GM23338 (cell line): ENCODE data around the gene CYTL1. TPM values are rescaled to one million over a fixed set of nuclear protein-coding genes. Genes with fewer than 3 reads are reported as not detected.
"Not testable (repeated sequence)": the region's sequence is repeated elsewhere in the genome, so short reads cannot be mapped to it uniquely, and the experiment has no call there.

ENCODE experiments used
- ATAC-seq: fragments of 200-7000 bp; cut with Tn5 transposase; 3 replicates; pipeline ENCODE4 v1.9.1; 2020
- DNase-seq: peaks from one replicate; pipeline ENCODE4 v3.0.0-alpha.2; 2015; ENCODE audit warnings: low spot score
- H2AFZ ChIP-seq: fragments of 200-600 bp; sonication (generic); 2 replicates; pipeline ENCODE4 v1.8.0; 2016; ENCODE audit warnings: antibody characterized with exemption, mild to moderate bottlenecking, moderate library complexity
- H3F3A ChIP-seq: fragments of 200-600 bp; sonication (generic); replicated peaks from 2 replicates; pipeline ENCODE4 v1.8.0; 2017; ENCODE audit warnings: antibody characterized with exemption, mixed run types, low read depth
- H3K27ac ChIP-seq: fragments of 200-600 bp; sonication (generic); 2 replicates; pipeline ENCODE4 v1.6.1; 2016; ENCODE audit warnings: low read depth
- H3K27me3 ChIP-seq: fragments of 200-600 bp; sonication (generic); 2 replicates; pipeline ENCODE4 v1.8.0; 2016; ENCODE audit warnings: mild to moderate bottlenecking, mixed run types, moderate library complexity; ENCODE audit not compliant: insufficient read depth
- H3K36me3 ChIP-seq: fragments of 200-600 bp; sonication (generic); 2 replicates; pipeline ENCODE4 v1.8.0; 2016; ENCODE audit warnings: mild to moderate bottlenecking; ENCODE audit not compliant: insufficient read depth
- H3K4me1 ChIP-seq: fragments of 200-600 bp; sonication (generic); 2 replicates; pipeline ENCODE4 v1.8.0; 2016; ENCODE audit warnings: mild to moderate bottlenecking, moderate library complexity; ENCODE audit not compliant: insufficient read depth
- H3K4me2 ChIP-seq: fragments of 200-600 bp; sonication (generic); 2 replicates; pipeline ENCODE4 v1.7.1; 2017; ENCODE audit warnings: mixed run types
- H3K4me3 ChIP-seq: fragments of 200-600 bp; sonication (generic); 2 replicates; pipeline ENCODE4 v1.6.1; 2016; ENCODE audit warnings: mixed run types
- H3K79me2 ChIP-seq: fragments of 200-600 bp; sonication (generic); replicated peaks from 2 replicates; pipeline ENCODE4 v1.8.0; 2017; ENCODE audit warnings: mild to moderate bottlenecking; ENCODE audit not compliant: insufficient read depth
- H3K9me2 ChIP-seq: fragments of 200-600 bp; sonication (generic); 2 replicates; pipeline ENCODE4 v1.8.0; 2017; ENCODE audit not compliant: insufficient read depth
- H4K20me1 ChIP-seq: fragments of 200-600 bp; sonication (generic); replicated peaks from 2 replicates; pipeline ENCODE4 v1.8.0; 2017; ENCODE audit warnings: mild to moderate bottlenecking; ENCODE audit not compliant: insufficient read depth
- H3K27ac Mint-ChIP-seq: 2 replicates; pipeline ENCODE4 v1.8.0; 2020; ENCODE audit warnings: inconsistent platforms, mild to moderate bottlenecking, moderate library complexity, mixed read lengths
- H3K27me3 Mint-ChIP-seq: 3 replicates; pipeline ENCODE4 v1.8.0; 2022; ENCODE audit warnings: low read depth, mild to moderate bottlenecking, moderate library complexity, mixed read lengths, inconsistent platforms; ENCODE audit not compliant: insufficient read depth, poor library complexity
- H3K36me3 Mint-ChIP-seq: 3 replicates; pipeline ENCODE4 v1.8.0; 2021; ENCODE audit warnings: low read depth, mild to moderate bottlenecking, inconsistent platforms, moderate library complexity, mixed read lengths
- H3K4me1 Mint-ChIP-seq: 3 replicates; pipeline ENCODE4 v1.8.0; 2020; ENCODE audit warnings: mild to moderate bottlenecking, inconsistent platforms, mixed read lengths
- H3K4me3 Mint-ChIP-seq: 3 replicates; pipeline ENCODE4 v1.8.0; 2021; ENCODE audit warnings: moderate library complexity, mild to moderate bottlenecking, inconsistent platforms, mixed read lengths
- H3K9me3 Mint-ChIP-seq: 3 replicates; pipeline ENCODE4 v1.8.0; 2020; ENCODE audit warnings: moderate library complexity, mild to moderate bottlenecking, inconsistent platforms, mixed read lengths
- EZH2phosphoT487 ChIP-seq: fragments of 200-600 bp; sonication (generic); IDR thresholded peaks from one replicate; pipeline ENCODE4 v1.8.1; 2018; ENCODE audit warnings: antibody characterized with exemption; ENCODE audit not compliant: unreplicated experiment
- NANOG ChIP-seq: IDR thresholded peaks from 2 replicates; pipeline ENCODE4 v1.6.1; 2016; ENCODE audit warnings: antibody characterized with exemption, borderline replicate concordance
- POLR2AphosphoS5 ChIP-seq: IDR thresholded peaks from 2 replicates; pipeline ENCODE4 v1.6.1; 2016; ENCODE audit warnings: antibody characterized with exemption, low read depth
- STAT1 ChIP-seq: IDR thresholded peaks from one replicate; pipeline ENCODE4 v1.6.1; 2016; ENCODE audit warnings: antibody characterized with exemption; ENCODE audit not compliant: unreplicated experiment
- ZNF331 ChIP-seq: fragments of 250-450 bp; sonication (Bioruptor Pico); IDR thresholded peaks from 2 replicates; pipeline ENCODE4 v1.5.0; 2020; ENCODE audit warnings: low read depth, mild to moderate bottlenecking, moderate library complexity
- polyA plus RNA-seq: library from polyadenylated mRNA; unstranded; fragments of >200 nt; fragmentation: Nextera tagmentation; extraction: Ambion mirVana; gene quantifications from 2 replicates; pipeline ENCODE4 v1.2.1, GENCODE V29; 2016
- total RNA-seq: library from RNA; depleted of rRNA; stranded (reverse); fragments of >200 nt; shearing (Covaris generic); gene quantifications from 2 replicates; pipeline ENCODE4 v1.2.3, GENCODE V29; 2014
- TF ChIP-seq, protein P1 (sequence below): fragments of 250-450 bp; sonication (Bioruptor Pico); IDR thresholded peaks from 2 replicates; pipeline ENCODE4 v1.5.0; 2020; ENCODE audit warnings: mild to moderate bottlenecking, moderate library complexity
- TF ChIP-seq, protein P2 (sequence below): IDR thresholded peaks from one replicate; pipeline ENCODE4 v1.6.1; 2018; ENCODE audit warnings: antibody characterized with exemption; ENCODE audit not compliant: unreplicated experiment
- TF ChIP-seq, protein P3 (sequence below), 2 experiments: fragments of 200-600 bp in 1 of 2; sonication (generic) in 1 of 2; conservative IDR thresholded peaks; 2 replicates each; pipeline versions ENCODE4 v1.5.1 to v1.6.1; 2016 to 2017; ENCODE audit warnings: antibody characterized with exemption in 2 of 2, low read depth in 2 of 2, mild to moderate bottlenecking in 2 of 2, moderate library complexity in 1 of 2
- TF ChIP-seq, protein P4 (sequence below): IDR thresholded peaks from 2 replicates; pipeline ENCODE4 v1.6.1; 2016; ENCODE audit warnings: antibody characterized with exemption

Gene CYTL1
- total and polyA plus RNA-seq, 2 experiments from 2014 or later: 12.6 to 17.6 TPM

DNA sequence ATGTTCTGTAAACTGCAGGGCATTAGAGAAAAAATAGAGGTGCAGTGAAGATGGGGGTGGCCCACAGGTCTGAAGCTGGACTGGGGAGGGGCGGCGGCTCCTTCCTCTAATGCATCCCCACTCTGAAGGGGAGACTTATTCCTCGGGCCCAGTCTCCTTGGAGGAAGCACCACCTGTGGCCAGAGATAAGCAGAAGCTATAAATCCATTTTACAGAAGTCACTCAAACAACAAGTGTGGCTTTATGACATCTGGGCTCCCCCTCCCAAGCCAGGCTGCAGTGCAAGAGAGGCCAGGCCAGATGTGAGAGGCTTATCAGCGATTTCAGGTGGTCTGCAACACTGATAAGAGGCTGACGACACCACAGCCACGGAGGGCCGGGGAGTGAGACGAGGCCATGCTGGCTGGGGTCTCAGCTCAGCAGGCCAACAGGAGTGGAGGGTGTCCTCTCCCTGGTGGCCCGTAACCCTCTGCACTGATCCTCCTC, 15.8 kb downstream of the CYTL1 start (continued):
- TF ChIP-seq, protein P1, sequence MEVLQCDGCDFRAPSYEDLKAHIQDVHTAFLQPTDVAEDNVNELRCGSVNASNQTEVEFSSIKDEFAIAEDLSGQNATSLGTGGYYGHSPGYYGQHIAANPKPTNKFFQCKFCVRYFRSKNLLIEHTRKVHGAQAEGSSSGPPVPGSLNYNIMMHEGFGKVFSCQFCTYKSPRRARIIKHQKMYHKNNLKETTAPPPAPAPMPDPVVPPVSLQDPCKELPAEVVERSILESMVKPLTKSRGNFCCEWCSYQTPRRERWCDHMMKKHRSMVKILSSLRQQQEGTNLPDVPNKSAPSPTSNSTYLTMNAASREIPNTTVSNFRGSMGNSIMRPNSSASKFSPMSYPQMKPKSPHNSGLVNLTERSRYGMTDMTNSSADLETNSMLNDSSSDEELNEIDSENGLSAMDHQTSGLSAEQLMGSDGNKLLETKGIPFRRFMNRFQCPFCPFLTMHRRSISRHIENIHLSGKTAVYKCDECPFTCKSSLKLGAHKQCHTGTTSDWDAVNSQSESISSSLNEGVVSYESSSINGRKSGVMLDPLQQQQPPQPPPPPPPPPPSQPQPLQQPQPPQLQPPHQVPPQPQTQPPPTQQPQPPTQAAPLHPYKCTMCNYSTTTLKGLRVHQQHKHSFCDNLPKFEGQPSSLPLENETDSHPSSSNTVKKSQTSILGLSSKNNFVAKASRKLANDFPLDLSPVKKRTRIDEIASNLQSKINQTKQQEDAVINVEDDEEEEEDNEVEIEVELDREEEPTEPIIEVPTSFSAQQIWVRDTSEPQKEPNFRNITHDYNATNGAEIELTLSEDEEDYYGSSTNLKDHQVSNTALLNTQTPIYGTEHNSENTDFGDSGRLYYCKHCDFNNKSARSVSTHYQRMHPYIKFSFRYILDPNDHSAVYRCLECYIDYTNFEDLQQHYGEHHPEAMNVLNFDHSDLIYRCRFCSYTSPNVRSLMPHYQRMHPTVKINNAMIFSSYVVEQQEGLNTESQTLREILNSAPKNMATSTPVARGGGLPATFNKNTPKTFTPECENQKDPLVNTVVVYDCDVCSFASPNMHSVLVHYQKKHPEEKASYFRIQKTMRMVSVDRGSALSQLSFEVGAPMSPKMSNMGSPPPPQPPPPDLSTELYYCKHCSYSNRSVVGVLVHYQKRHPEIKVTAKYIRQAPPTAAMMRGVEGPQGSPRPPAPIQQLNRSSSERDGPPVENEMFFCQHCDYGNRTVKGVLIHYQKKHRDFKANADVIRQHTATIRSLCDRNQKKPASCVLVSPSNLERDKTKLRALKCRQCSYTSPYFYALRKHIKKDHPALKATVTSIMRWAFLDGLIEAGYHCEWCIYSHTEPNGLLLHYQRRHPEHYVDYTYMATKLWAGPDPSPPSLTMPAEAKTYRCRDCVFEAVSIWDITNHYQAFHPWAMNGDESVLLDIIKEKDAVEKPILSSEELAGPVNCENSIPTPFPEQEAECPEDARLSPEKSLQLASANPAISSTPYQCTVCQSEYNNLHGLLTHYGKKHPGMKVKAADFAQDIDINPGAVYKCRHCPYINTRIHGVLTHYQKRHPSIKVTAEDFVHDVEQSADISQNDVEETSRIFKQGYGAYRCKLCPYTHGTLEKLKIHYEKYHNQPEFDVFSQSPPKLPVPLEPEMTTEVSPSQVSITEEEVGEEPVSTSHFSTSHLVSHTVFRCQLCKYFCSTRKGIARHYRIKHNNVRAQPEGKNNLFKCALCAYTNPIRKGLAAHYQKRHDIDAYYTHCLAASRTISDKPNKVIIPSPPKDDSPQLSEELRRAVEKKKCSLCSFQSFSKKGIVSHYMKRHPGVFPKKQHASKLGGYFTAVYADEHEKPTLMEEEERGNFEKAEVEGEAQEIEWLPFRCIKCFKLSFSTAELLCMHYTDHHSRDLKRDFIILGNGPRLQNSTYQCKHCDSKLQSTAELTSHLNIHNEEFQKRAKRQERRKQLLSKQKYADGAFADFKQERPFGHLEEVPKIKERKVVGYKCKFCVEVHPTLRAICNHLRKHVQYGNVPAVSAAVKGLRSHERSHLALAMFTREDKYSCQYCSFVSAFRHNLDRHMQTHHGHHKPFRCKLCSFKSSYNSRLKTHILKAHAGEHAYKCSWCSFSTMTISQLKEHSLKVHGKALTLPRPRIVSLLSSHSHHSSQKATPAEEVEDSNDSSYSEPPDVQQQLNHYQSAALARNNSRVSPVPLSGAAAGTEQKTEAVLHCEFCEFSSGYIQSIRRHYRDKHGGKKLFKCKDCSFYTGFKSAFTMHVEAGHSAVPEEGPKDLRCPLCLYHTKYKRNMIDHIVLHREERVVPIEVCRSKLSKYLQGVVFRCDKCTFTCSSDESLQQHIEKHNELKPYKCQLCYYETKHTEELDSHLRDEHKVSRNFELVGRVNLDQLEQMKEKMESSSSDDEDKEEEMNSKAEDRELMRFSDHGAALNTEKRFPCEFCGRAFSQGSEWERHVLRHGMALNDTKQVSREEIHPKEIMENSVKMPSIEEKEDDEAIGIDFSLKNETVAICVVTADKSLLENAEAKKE (CRISPR knock-in tag): no peak
- TF ChIP-seq POLR2AphosphoS5 (no peak), STAT1 (no peak), ZNF331 (CRISPR knock-in tag) (no peak), EZH2phosphoT487 (no peak), NANOG (no peak)
- TF ChIP-seq, protein P2, sequence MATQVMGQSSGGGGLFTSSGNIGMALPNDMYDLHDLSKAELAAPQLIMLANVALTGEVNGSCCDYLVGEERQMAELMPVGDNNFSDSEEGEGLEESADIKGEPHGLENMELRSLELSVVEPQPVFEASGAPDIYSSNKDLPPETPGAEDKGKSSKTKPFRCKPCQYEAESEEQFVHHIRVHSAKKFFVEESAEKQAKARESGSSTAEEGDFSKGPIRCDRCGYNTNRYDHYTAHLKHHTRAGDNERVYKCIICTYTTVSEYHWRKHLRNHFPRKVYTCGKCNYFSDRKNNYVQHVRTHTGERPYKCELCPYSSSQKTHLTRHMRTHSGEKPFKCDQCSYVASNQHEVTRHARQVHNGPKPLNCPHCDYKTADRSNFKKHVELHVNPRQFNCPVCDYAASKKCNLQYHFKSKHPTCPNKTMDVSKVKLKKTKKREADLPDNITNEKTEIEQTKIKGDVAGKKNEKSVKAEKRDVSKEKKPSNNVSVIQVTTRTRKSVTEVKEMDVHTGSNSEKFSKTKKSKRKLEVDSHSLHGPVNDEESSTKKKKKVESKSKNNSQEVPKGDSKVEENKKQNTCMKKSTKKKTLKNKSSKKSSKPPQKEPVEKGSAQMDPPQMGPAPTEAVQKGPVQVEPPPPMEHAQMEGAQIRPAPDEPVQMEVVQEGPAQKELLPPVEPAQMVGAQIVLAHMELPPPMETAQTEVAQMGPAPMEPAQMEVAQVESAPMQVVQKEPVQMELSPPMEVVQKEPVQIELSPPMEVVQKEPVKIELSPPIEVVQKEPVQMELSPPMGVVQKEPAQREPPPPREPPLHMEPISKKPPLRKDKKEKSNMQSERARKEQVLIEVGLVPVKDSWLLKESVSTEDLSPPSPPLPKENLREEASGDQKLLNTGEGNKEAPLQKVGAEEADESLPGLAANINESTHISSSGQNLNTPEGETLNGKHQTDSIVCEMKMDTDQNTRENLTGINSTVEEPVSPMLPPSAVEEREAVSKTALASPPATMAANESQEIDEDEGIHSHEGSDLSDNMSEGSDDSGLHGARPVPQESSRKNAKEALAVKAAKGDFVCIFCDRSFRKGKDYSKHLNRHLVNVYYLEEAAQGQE: no peak
- TF ChIP-seq, protein P3, sequence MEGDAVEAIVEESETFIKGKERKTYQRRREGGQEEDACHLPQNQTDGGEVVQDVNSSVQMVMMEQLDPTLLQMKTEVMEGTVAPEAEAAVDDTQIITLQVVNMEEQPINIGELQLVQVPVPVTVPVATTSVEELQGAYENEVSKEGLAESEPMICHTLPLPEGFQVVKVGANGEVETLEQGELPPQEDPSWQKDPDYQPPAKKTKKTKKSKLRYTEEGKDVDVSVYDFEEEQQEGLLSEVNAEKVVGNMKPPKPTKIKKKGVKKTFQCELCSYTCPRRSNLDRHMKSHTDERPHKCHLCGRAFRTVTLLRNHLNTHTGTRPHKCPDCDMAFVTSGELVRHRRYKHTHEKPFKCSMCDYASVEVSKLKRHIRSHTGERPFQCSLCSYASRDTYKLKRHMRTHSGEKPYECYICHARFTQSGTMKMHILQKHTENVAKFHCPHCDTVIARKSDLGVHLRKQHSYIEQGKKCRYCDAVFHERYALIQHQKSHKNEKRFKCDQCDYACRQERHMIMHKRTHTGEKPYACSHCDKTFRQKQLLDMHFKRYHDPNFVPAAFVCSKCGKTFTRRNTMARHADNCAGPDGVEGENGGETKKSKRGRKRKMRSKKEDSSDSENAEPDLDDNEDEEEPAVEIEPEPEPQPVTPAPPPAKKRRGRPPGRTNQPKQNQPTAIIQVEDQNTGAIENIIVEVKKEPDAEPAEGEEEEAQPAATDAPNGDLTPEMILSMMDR (conservative IDR thresholded peaks at IDR 0.05; ENCODE audit: low read depth in 2 of 2): no peak
- TF ChIP-seq, protein P4, sequence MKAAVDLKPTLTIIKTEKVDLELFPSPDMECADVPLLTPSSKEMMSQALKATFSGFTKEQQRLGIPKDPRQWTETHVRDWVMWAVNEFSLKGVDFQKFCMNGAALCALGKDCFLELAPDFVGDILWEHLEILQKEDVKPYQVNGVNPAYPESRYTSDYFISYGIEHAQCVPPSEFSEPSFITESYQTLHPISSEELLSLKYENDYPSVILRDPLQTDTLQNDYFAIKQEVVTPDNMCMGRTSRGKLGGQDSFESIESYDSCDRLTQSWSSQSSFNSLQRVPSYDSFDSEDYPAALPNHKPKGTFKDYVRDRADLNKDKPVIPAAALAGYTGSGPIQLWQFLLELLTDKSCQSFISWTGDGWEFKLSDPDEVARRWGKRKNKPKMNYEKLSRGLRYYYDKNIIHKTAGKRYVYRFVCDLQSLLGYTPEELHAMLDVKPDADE: no peak

DNA sequence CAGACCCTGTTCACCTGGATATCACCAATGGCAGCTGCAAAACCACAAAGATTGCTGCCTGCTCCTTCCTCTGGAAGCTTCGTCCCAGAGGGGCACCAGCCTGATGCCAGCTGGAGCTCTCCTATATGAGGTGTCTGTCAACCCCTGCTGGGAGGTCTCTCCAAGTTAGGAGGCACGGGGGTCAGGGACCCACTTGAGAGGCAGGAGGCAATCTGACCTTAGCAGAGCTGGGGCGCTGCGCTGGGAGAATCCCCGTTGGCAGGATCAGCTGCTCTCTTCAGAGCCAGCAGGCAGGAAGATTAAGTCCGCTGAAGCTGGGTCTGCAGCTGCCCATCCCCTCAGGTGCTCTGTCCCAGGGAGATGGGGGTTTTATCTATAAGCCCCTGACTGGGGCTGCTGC, 17.6 kb downstream of the CYTL1 start:
- not testable (repeated sequence) for H3K4me3 ChIP-seq, H2AFZ ChIP-seq, H3K9me3 Mint-ChIP-seq, H3K27me3 ChIP-seq, H3F3A ChIP-seq, DNase-seq, ATAC-seq, H3K27ac Mint-ChIP-seq, H3K4me1 ChIP-seq, H3K4me3 Mint-ChIP-seq, H3K36me3 Mint-ChIP-seq, H3K27ac ChIP-seq, H3K9me2 ChIP-seq, H3K4me1 Mint-ChIP-seq, H3K4me2 ChIP-seq, H3K36me3 ChIP-seq, H4K20me1 ChIP-seq, H3K27me3 Mint-ChIP-seq, H3K79me2 ChIP-seq

DNA sequence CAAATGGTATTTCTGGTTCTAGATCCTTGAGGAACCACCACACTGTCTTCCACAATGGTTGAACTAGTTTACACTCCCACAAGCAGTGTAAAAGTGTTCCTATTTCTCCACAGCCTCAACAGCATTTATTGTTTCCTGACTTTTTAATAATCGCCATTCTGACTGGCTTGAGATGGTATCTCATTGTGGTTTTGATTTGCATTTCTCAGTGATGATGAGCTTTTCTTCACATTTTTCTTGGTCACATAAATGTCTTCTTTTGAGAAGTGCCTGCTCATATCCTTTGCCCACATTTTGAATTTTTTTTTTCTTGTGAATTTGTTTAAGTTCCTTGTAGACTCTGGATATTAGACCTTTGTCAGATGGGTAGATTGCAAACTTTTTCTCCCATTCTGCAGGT, 22.3 kb downstream of the CYTL1 start:
- not testable (repeated sequence) for H3K27ac Mint-ChIP-seq, H3K4me3 Mint-ChIP-seq, H3K9me3 Mint-ChIP-seq, DNase-seq, H3K4me3 ChIP-seq, H2AFZ ChIP-seq, H3K4me1 Mint-ChIP-seq, H3K36me3 Mint-ChIP-seq, H4K20me1 ChIP-seq, H3K27ac ChIP-seq, H3K79me2 ChIP-seq, H3K9me2 ChIP-seq, H3F3A ChIP-seq, H3K4me1 ChIP-seq, H3K27me3 ChIP-seq, H3K36me3 ChIP-seq, H3K4me2 ChIP-seq, ATAC-seq
- H3K27me3 Mint-ChIP-seq: peaks cover 13% of the 10 kb centered on the region
